Brain microvascular endothelial cell (primary cell): Measurements from ENCODE around the gene PTPRQ.

ENCODE experiments used
- DNase-seq: peaks from one replicate; pipeline ENCODE4 v3.0.0-alpha.2; 2020
- H3K27ac ChIP-seq: fragments of 250-450 bp; sonication (Bioruptor Pico); 2 replicates; pipeline ENCODE4 v1.5.1; 2020; ENCODE audit warnings: mild to moderate bottlenecking, moderate library complexity
- H3K27me3 ChIP-seq: fragments of 250-450 bp; sonication (Bioruptor Pico); replicated peaks from 2 replicates; pipeline ENCODE4 v1.5.1; 2020; ENCODE audit warnings: mild to moderate bottlenecking
- H3K36me3 ChIP-seq: fragments of 250-450 bp; sonication (Bioruptor Pico); replicated peaks from 2 replicates; pipeline ENCODE4 v1.5.1; 2020; ENCODE audit warnings: mild to moderate bottlenecking
- H3K4me3 ChIP-seq: 2 replicates; pipeline ENCODE4 v1.5.1; 2011; ENCODE audit warnings: low read depth, mild to moderate bottlenecking, control low read depth, low read length, moderate library complexity
- CTCF ChIP-seq: IDR thresholded peaks from 2 replicates; pipeline ENCODE4 v1.5.1; 2011; ENCODE audit warnings: low read depth, mild to moderate bottlenecking, moderate library complexity, low read length, control low read depth, inconsistent platforms; ENCODE audit errors: missing control alignments
- in situ Hi-C: cut with HindIII; loops from 2 replicates; pipeline ENCODE4 v1.10.0; 2017; ENCODE audit warnings: low sequenced_read_pairs, low pct_ligation_motif_present

Gene PTPRQ

GRCh38 chr12:80576641-80577418, 132.8 kb downstream of the PTPRQ start:
- Histone ChIP-seq H3K27me3 (no peaks in the 10 kb centered on the region), H3K27ac (peak overlapping the region; percentile 26), H3K4me3 (no peak overlapping the region), H3K36me3 (no peaks in the 10 kb centered on the region)
- in situ Hi-C loops, result no loop called here
- DNase-seq, result no peak
- TF ChIP-seq CTCF, result no peak

- DNase-seq, result peak; percentile 68
- H3K36me3 ChIP-seq, result no peaks in the 10 kb centered on the region
- peak overlapping the region; percentile 95 for H3K27ac ChIP-seq
- no peak for TF ChIP-seq CTCF
- H3K27me3 ChIP-seq, result no peaks in the 10 kb centered on the region
- peak overlapping the region; percentile 18 for H3K4me3 ChIP-seq
- in situ Hi-C loops, result no loop called here
Observed at GRCh38 chr12:80580254-80580653, 136.2 kb downstream of the PTPRQ start.

- in situ Hi-C loops, result no loop called here
- DNase-seq, result no peak
- TF ChIP-seq CTCF, result no peak
Observed at GRCh38 chr12:80581783-80582182, 137.7 kb downstream of the PTPRQ start.

GRCh38 chr12:80582431-80582830, 138.4 kb downstream of the PTPRQ start:
- Histone ChIP-seq H3K4me3 (no peak overlapping the region), H3K27me3 (no peaks in the 10 kb centered on the region), H3K36me3 (no peaks in the 10 kb centered on the region), H3K27ac (no peak overlapping the region)
- TF ChIP-seq CTCF, result no peak
- in situ Hi-C loops, result no loop called here
- DNase-seq, result no peak

More at GRCh38 chr12:80581783-80582182, 137.7 kb downstream of the PTPRQ start:
- Histone ChIP-seq H3K4me3 (no peak overlapping the region), H3K36me3 (no peaks in the 10 kb centered on the region), H3K27ac (no peak overlapping the region), H3K27me3 (no peaks in the 10 kb centered on the region)

- H3K27ac ChIP-seq, result no peak overlapping the region
- in situ Hi-C loops, result no loop called here
- no peak for DNase-seq
- H3K27me3 ChIP-seq, result no peaks in the 10 kb centered on the region
- TF ChIP-seq CTCF, result no peak
- no peaks in the 10 kb centered on the region for H3K36me3 ChIP-seq
- no peak overlapping the region for H3K4me3 ChIP-seq
Observed at GRCh38 chr12:80589077-80589476, 145.0 kb downstream of the PTPRQ start.

- TF ChIP-seq CTCF, result no peak
- H3K4me3 ChIP-seq, result no peak overlapping the region
- no peaks in the 10 kb centered on the region for H3K27me3 ChIP-seq
- H3K27ac ChIP-seq, result no peak overlapping the region
- in situ Hi-C loops, result no loop called here
- H3K36me3 ChIP-seq, result no peaks in the 10 kb centered on the region
- DNase-seq, result no peak
Observed at GRCh38 chr12:80590085-80590484, 146.1 kb downstream of the PTPRQ start.
